IPS DF 4.7 (cell line): ENCODE results near the gene PPARG.
"Not testable (repeated sequence)": the region's sequence is repeated elsewhere in the genome, so short reads cannot be mapped to it uniquely, and the experiment has no call there.

Experiments used
- DNase-seq: peaks from one replicate; pipeline ENCODE4 v3.0.0-alpha.2; 2013; ENCODE audit warnings: low spot score; ENCODE audit errors: extremely low read depth

Gene PPARG

DNA sequence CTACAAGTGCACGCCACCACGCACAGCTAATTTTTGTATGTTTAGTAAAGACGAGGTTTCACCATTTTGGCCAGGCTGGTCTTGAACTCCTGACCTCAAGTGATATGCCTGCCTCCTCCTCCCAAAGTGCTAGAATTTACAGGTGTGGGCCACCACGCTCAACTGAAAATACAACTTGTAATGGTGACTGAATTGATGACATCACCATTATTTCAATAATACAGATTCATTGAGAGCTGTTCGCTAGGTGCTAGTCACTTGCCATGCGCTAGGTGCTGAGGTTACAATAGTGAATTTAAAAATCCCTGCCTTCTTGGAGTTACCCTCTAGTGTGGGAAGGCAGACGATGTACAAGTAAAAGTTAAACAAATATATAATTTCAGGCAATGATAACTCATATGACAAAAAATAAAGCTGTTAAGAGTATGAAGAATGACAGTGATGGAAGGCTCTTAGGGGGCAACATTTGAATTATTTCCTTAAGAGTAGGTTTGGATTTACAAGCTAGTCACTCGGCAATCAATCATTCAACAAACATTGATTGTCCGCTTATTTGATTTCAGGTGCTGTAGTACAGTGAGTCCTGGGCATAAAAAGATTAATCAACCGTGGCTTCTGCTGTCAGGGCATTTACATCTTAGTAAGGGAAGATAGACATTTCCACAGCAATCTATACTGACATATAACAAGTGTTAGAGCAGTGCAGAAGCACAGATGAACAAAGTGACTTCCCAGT, 9.1 kb upstream of the PPARG start:
- no peak for DNase-seq

DNA sequence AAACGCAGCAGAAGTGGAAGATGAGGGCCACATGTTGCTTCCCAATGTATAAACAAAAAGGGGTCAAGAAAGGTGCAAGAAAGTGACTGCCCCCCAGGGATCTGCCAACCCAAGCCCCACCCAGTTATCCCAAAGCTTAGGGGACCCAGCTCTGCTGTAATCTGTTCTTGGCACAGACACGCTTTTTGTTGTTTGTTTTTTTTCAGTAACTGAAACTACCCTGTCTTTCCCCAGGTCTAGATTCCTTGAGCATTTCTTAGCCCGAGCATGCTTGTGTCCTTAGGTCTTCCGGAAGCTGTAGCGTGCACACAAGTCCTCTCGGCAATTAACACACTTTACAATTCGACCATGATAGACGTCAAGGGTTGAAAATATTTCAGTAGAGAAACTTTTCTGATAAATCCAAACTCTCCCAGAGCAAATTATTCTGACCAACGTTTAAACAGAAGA, 8.5 kb upstream of the PPARG start:
- DNase-seq = no peak

DNA sequence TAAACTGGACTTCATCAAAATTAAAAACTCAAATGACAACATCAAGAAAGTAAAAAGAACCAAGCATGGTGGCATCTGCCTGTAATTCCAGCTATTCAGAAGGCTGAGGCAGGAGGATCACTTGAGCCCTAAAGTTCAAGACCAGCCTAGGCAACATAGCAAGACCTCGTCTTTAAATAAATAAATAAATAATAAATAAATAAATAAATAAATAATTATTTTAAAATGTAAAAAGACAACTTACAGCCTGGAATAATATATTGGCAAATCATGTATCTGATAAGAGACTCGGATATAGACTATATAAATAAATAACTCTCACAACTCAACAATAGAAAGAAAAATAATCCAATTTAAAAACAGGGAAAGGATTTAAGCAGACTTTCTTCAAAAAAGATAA, 4.3 kb upstream of the PPARG start:
- no peak for DNase-seq

DNA sequence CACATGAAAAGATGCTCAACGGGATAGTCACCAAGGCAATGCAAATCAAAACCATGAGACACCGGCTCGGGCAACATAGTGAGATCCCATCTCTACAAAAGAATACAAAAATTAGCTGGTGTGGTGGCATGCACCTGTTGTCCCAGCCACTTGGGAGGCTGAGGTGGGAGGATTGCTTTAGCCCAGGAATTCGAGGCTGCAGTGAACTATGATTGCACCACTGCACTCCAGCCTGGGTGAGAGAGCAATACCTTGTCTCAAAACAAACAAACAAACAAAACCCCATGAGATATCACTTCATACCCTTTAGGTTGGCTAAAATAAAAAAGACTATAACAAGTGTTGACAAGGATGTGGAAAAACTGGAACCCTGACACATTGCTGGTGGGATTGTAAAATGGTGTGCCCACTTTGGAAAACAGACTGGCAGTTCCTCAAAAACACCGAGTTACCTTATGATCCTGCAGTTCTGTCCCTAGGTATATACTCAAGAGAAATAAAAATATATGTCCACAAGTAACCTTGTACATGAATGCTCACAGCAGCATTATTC, 3.8 kb upstream of the PPARG start:
- DNase-seq = no peak

DNA sequence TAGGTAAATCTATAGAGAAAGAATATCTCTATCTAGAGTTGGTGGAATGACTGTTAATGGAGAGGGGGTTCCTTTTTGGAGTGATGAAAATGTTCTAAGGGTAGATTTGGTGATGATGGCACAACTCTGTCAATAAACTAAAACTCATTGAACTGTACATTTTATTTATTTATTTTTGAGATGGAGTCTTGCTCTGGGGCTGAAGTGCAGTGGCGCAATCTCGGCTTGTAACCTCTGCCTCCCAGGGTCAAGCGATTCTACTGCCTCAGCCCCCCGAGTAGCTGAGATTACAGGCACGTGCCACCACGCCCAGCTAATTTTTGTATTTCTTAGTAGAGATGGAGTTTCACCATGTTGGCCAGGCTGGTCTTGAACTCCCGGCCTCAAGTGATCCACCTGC, 3.1 kb upstream of the PPARG start:
- not testable (repeated sequence) for DNase-seq

DNA sequence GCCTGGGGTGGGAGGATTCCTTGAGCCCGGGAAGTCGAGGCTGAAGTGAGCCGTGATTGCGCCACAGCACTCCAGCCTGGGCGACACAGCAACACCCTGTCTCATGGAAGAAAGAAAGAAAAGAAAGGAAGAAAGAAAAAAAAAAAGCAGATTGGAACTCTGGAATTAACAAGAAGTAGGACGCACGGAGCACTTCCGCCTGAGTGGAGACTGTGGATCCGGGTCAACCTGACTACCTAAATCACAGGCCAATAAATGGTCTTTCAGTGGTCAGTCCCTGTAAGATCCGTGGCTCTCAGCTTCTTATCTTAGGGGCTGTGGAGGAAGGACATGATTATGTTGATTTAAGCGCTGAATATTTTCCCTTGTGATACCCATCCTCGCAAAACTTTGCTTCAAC, 2.4 kb upstream of the PPARG start:
- no peak for DNase-seq

DNA sequence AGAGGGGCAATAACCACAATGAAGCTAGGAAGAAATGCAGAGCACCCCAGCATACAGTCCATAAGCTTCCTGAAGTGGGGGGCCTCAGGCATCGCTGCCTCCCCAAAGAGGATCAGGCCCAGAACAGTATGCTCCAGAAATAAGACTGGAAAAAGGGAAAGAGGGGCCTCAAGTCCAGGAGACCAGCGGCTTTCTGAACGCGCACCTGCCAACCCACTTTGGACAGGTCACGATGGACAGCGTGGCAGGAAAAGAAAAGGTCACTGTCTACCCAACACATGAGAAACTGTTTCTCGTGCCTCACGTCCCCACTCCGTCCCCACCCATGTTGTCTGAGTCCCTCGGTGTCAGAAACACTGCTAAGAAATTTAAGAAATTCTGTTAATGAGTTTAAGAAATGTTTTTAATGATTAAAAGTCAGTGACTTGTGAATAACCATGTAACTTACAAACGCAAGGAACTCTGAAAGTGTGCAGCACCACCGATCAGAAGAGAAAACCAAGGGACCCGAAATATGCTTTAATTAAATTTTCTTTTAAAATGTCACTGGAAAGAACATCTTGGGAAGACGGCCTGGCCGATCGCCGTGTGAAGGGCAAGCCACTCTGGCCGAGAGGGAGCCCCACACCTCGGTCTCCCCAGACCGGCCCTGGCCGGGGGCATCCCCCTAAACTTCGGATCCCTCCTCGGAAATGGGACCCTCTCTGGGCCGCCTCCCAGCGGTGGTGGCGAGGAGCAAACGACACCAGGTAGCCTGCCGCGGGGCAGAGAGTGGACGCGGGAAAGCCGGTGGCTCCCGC, 1.7 kb upstream of the PPARG start:
- no peak for DNase-seq

DNA sequence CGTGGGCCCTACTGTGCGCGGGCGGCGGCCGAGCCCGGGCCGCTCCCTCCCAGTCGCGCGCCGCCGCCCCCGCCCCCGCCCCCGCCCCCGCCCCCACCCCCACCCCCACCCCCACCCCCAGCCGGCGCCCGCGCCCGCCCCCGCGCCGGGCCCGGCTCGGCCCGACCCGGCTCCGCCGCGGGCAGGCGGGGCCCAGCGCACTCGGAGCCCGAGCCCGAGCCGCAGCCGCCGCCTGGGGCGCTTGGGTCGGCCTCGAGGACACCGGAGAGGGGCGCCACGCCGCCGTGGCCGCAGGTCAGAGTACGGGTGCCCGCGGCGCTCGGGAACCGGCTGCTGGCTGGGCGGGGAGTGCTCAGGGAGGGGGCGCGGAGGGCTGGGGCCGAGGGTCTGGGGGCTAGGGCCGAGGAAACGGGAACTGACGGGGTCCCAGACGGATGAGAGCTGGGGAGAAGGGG, 1.1 kb upstream of the PPARG start:
- no peak for DNase-seq

DNA sequence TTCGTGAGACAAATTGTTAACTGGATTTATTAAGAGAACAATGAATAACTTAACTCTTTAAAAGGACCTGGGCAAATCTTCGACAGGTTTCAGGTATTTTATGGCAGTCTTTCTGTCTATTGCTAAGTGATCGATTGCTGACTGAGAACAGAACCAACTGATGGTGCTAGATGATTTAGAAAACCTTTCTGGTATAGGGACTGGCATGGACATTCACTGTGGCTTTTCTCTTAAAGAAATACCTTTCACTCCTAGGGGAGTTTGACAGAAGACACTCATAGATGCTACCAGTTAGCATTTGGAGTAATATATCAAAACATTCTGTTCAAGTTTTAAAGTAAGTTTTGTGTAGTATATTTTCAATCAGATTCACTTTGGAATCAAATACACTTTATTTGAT, 654 bp downstream of the PPARG start:
- DNase-seq = no peak

DNA sequence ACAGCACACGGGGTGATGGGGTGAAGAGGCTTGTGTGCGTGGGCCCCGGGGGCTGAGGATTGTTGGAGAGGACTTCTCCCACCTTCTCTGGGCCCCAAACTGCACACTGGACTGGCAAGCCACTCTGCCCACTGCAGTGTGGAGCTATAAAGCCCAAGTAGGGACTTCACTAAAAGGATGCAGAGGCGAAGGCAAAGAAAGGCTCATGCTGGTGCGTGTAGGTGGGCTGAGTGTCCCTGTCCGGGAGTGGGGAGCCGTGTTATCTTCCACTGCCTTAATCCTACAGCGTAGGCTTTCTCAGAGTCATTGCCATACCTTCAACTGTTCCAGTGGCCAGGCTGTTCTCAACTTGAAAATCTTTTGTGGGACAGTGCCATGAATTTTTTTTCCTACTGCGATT, 3.9 kb downstream of the PPARG start:
- DNase-seq = no peak

DNA sequence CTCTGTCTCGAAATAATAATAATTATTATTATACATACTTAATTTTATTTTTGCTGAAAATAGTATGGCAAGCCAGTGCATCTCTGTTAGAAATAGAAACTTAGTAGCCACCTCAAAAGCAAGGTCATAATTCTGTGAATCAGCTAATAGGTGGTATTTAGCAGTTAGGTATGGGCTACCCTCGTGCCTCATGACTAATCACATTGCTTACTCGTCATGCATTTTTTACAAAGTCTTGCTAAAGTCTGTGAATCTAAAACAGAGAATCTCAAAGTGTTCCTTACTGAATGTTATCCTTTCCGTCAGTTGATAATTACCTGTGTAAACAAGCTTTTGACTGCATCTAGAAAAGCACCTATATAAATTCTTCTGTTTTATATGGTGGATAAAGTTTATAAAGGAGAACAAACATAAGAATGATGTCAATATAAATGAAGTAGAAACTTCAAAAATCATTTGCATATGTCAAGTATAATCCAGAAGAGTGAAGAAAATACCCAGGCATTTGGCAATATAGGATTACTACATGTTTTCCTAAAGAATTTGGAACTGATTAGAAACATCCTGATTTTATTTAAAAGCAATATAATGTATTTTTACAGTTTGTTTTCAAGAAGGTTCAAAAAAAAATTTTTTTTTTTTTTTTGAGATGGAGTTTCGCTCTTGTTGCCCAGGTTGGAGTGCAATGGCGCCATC, 6.2 kb downstream of the PPARG start:
- no peak for DNase-seq

DNA sequence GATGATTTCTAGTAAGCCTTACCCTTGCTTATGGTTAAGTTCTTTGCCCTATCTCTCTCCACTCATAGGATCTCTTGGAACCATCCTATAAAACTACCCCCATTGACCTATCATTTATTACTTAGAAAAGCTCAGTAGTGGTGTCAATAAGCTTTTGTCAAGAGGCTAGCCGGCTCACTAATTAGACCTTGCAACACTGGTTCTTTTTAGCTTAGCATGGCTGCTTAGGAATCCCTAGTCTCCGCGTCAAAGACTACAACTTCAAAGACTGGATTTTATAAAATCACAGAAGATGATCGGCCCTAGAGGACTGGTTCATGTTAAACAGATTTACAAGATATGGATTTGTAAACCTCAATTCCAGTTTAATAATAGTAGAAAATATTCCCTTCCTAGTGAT, 7.6 kb downstream of the PPARG start:
- DNase-seq = no peak

DNA sequence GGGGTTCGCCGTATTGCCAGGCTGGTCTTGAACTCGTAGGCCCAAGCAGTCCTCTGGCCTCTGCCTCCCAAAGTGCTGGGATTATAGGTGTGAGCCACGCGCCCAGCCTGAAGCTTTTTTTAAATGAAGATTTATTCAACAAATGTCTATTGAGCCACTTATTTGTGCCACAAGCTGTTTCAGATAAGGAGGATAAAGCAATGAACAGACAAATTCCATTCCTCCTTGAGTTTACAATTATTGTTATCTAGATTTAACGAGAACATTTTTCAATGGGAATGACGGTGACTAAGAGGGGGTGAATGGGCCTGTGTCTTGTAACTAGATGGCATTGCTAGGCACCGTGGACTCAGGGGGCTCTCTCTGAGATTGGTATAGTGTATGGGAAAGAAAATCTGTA, 10.2 kb downstream of the PPARG start:
- DNase-seq = no peak

DNA sequence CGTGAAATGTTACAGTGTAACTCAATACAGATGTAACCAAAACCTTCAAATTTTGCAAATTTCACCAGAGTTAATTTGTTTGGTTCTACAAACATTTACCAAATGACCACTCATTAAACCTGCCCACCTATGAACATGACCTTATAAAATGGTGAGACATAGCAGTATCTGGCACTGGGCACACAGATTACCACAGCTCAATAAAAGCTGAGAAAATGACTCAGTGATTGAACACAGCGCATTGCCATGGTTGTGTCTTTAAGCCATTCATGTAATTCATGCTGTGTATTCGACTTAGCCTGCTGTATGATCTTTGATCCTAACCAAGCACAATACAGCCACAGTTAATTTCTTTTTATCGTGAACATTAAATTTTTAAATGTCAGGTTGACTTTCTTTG, 11.3 kb downstream of the PPARG start:
- DNase-seq = no peak

DNA sequence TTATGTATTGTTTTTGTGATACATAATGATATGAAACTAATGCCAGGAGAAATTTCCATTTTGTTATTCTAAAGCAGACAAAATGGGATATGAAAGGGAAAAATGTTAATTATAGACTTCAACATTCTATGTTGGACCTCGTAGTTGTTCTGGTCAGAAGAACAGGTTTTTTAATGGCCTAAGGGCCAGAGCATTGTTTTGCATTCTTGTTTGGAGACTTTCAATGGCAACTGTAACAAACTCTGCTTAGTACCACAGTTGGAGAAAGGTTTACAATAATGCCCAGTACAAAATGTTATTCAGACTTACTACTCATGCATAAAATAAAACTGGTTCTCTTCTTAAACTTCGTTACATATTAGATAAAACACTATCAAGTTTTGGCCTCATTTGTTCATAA, 12.2 kb downstream of the PPARG start:
- DNase-seq = no peak

DNA sequence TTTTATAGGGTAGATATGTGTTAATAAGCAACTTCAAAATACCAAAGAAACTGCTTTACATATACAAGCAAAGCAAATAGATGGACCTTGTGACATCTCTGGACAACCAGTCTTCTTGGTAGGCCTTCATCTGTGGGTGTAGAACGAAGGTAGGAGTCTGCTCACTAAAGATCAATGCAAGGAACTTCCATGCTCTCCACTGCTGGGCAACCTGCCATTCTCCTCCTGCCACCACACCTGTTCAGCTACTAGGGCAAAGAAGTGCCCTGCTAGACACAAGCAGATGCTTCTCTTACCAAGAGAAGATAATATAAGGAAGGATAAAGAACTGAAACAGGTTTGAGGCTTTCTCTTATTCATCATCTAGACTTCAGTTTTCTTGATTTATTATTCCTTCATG, 12.6 kb downstream of the PPARG start:
- no peak for DNase-seq

DNA sequence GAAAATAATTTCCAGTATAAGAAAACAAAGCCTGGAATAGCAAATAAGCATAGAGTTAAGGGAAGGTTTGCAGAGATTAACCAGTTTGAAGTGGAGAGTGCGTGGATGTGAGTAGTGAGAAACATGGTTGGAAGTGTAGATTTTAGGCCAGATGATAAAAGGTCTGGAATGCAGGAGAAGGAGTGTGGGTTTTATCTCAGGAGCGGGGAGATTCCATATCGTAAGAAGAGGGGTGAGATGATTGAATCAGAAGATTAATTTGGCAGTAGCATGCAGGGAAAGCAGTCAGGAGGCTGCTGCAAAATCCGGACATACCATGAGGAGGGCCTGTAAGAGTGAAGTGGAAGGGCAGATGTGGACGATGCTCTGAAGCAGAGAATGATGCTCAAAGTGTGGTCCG, 13.7 kb downstream of the PPARG start:
- no peak for DNase-seq

DNA sequence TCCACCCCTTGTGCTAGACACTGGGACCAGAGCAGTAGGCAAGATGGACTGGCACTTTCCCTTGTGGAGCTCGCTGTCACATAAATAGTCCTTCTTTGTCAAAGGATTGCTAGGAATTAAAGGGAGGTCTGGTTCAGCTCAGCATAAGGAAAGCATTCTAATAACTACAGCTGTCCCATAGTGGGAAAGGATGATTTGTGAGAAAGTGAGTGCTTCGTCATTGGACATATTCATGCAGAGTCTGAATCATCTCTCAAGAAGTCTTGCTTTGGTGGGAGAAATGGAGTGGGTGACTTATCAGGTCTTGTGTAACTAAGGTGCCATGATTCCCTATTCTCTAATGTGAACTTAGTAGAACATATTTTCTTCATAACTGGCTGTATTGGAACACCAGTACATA, 14.7 kb downstream of the PPARG start:
- DNase-seq = no peak

DNA sequence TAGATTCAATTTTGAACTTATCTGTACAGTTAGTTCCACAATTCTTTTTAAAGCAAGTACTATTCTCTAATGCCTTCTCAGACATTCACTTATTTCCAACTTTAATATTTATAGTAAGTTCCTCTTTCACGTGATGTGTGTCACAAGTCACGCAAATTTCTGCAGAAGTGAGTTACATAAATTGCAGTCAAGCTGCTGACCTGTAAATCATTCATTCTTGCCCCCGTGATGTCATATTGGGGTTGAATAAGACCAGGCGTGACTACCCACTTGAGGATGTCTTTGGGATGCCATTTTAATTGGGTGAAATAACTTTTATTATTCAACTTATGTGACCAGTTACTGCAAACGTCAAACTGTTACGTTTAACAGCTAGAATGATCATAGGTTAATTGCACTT, 15.1 kb downstream of the PPARG start:
- no peak for DNase-seq

DNA sequence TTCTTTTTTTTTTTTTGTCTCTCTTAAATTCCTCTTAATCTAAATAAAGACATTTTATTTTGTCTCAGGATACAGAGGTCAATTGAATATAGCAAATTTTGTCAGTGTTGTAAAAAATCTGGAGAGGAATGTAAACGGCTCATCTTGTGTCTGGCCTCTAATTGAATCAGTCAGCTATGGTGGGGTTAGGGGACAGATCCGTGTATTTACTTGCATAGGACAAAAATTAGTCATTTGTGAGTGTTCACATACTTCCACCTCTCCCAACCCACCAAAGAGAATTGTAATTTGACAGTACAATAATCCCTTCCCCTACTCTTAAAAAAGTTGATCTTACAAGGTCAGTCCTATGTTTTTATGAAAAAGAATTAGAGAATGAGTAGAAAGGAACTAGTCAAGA, 18.3 kb downstream of the PPARG start:
- no peak for DNase-seq

DNA sequence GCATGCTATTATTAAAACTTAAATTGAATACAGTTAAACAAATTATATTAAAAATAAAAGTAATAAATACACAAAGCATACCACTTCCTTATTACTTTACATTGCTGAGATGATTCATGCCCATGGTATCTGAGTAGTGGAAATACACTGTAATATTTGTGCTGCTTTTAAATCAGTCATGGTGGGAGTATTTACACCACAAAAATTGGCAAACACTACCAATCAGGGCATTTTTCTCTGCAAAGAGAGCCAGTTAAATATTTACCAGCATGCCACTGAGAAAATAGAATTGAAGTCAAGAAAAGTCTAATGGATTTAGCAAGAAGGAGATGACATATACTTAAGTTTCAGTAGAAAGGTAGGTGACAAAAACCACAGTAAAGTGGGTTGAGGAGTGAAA, 19.6 kb downstream of the PPARG start:
- DNase-seq = no peak

DNA sequence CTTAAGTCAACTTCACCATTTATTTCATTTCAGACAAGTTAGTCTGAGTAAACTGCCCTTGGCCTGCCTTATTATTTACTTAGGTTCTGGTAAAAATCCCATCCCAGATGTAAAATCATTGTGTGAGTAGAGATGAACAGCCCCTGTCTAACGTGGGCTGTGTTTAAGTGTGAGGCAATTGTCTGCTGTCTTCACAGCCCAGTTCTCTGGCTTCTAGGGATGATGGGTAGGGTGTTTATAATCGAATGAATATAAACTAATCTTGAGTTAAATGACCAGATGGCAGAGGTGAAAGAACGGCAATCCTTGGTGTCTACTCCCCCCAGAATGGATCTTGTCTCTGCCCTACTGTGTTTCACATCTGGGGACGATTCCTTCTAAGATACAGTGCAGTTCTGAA, 20.8 kb downstream of the PPARG start:
- DNase-seq = no peak
